CMK (cell line): ENCODE data around the gene KIF1C.
"Not testable (repeated sequence)": the region's sequence is repeated elsewhere in the genome, so short reads cannot be mapped to it uniquely, and the experiment has no call there.

Experiments used
- DNase-seq: peaks from one replicate; pipeline ENCODE4 v3.0.0-alpha.2; 2010; ENCODE audit warnings: low read depth

The KIF1C gene

GRCh38 chr17:5045496-5045895 lies 47.7 kb downstream of the KIF1C start:
- DNase-seq = no peak

- DNase-seq = no peak
Observed at GRCh38 chr17:5047446-5047845, 49.7 kb downstream of the KIF1C start.

- DNase-seq = no peak
Observed at GRCh38 chr17:5049314-5049841, 51.6 kb downstream of the KIF1C start.

- DNase-seq = no peak
Observed at GRCh38 chr17:5050278-5050677, 52.5 kb downstream of the KIF1C start.

- no peak for DNase-seq
Observed at GRCh38 chr17:5055543-5055942, 57.8 kb downstream of the KIF1C start.

- no peak for DNase-seq
Observed at GRCh38 chr17:5065227-5065744, 67.5 kb downstream of the KIF1C start.

GRCh38 chr17:5068236-5068635 lies 70.5 kb downstream of the KIF1C start:
- no peak for DNase-seq

GRCh38 chr17:5069724-5070123 lies 72.0 kb downstream of the KIF1C start:
- no peak for DNase-seq

GRCh38 chr17:5075472-5075871 lies 77.7 kb downstream of the KIF1C start:
- DNase-seq = not testable (repeated sequence)

- DNase-seq = not testable (repeated sequence)
Observed at GRCh38 chr17:5077275-5077674, 79.5 kb downstream of the KIF1C start.

- no peak for DNase-seq
Observed at GRCh38 chr17:5077781-5078105, 80.0 kb downstream of the KIF1C start.
